H1 (cell line): Measurements from ENCODE around the gene ARHGAP1. TPM values are rescaled to one million over a fixed set of nuclear protein-coding genes. Genes with fewer than 3 reads are reported as not detected.

Source experiments
- CTCF ChIA-PET: fragments of 300-600 bp; sonication (Branson Sonifier 250); formaldehyde crosslinking; loops from one replicate; lab custom pipeline; 2021; ENCODE audit not compliant: partially characterized antibody; lab: Charles Lee
- POLR2A ChIA-PET: fragments of 300-600 bp; sonication (Branson Sonifier 250); formaldehyde crosslinking; loops from one replicate; lab custom pipeline; 2021; ENCODE audit warnings: inconsistent platforms; ENCODE audit not compliant: partially characterized antibody; lab: Charles Lee
- DNase-seq, 2 experiments: peaks; one replicate each; pipeline versions ENCODE4 v3.0.0 to v3.0.0-alpha.2; 2010 to 2022; ENCODE audit warnings: low spot score in 2 of 2, low read depth in 1 of 2, mixed read lengths in 1 of 2
- FAIRE-seq: peaks from 2 replicates; lab custom pipeline; 2011; peaks lifted over from hg19 to GRCh38; lab: Jason Lieb, UNC
- H2AFZ ChIP-seq: 2 replicates; pipeline ENCODE4 v1.8.1; 2012; ENCODE audit warnings: low read length, inconsistent platforms
- H2AK5ac ChIP-seq: 2 replicates; pipeline ENCODE4 v1.6.1; 2013; ENCODE audit warnings: low read depth, low read length
- H2BK120ac ChIP-seq: replicated peaks from 2 replicates; pipeline ENCODE3; 2013; ENCODE audit warnings: low read depth, low read length, inconsistent platforms
- H2BK12ac ChIP-seq: 2 replicates; pipeline ENCODE4 v1.6.1; 2013; ENCODE audit warnings: low read depth, low read length
- H2BK15ac ChIP-seq: 2 replicates; pipeline ENCODE4 v1.6.1; 2013; ENCODE audit warnings: low read length
- H2BK20ac ChIP-seq: 2 replicates; pipeline ENCODE4 v1.6.1; 2013; ENCODE audit warnings: low read length
- H2BK5ac ChIP-seq: 2 replicates; pipeline ENCODE4 v1.6.1; 2013; ENCODE audit warnings: low read depth, low read length
- H3K14ac ChIP-seq: 2 replicates; pipeline ENCODE4 v1.6.1; 2013; ENCODE audit warnings: inconsistent platforms; ENCODE audit not compliant: insufficient read length
- H3K18ac ChIP-seq: 2 replicates; pipeline ENCODE4 v1.6.1; 2013; ENCODE audit warnings: low read length; ENCODE audit errors: extremely low read depth
- H3K23ac ChIP-seq: 2 replicates; pipeline ENCODE4 v1.6.1; 2013; ENCODE audit warnings: inconsistent platforms; ENCODE audit not compliant: insufficient read length
- H3K23me2 ChIP-seq: 2 replicates; pipeline ENCODE4 v1.6.1; 2013; ENCODE audit warnings: low read depth, low read length
- H3K27ac ChIP-seq: 2 replicates; pipeline ENCODE4 v1.6.1; 2011; ENCODE audit warnings: low read depth, low read length, inconsistent platforms
- H3K27me3 ChIP-seq, 4 experiments: replicated peaks in 1 of 4; 1 replicate in 1 of 4; 2 replicates in 3 of 4; pipeline versions ENCODE4 v1.6.1 to v1.8.1; 2011 to 2013; ENCODE audit warnings: low read length in 3 of 4, mild to moderate bottlenecking in 3 of 4, inconsistent platforms in 2 of 4, mixed read lengths in 2 of 4, moderate library complexity in 1 of 4; ENCODE audit not compliant: control insufficient read depth in 3 of 4, insufficient read depth in 3 of 4; ENCODE audit errors: extremely low read depth in 1 of 4
- H3K36me3 ChIP-seq, 4 experiments: 2 replicates each; pipeline versions ENCODE4 v1.6.1 to v1.8.1; 2011 to 2013; ENCODE audit warnings: mild to moderate bottlenecking in 4 of 4, low read length in 3 of 4, moderate library complexity in 2 of 4, control low read depth in 1 of 4, inconsistent platforms in 1 of 4; ENCODE audit not compliant: insufficient read depth in 4 of 4, control insufficient read depth in 2 of 4
- H3K4ac ChIP-seq: replicated peaks from 2 replicates; pipeline ENCODE3; 2013; ENCODE audit warnings: low read length, low read depth, mixed read lengths, inconsistent platforms; ENCODE audit not compliant: insufficient read length
- H3K4me1 ChIP-seq, 4 experiments: replicated peaks in 1 of 4; 1 replicate in 1 of 4; 2 replicates in 3 of 4; pipeline versions ENCODE4 v1.6.1 to v1.8.1; 2011 to 2013; ENCODE audit warnings: low read length in 3 of 4, inconsistent platforms in 2 of 4, mixed read lengths in 1 of 4; ENCODE audit not compliant: insufficient read depth in 4 of 4, control insufficient read depth in 3 of 4
- H3K4me2 ChIP-seq, 2 experiments: 2 replicates each; pipeline versions ENCODE4 v1.6.1 to v1.8.1; 2011 to 2013; ENCODE audit warnings: low read depth in 2 of 2, low read length in 2 of 2, control low read depth in 1 of 2, inconsistent platforms in 1 of 2, mild to moderate bottlenecking in 1 of 2; ENCODE audit not compliant: insufficient read depth in 1 of 2
- H3K4me3 ChIP-seq, 4 experiments: fragments of 200-600, 300-600 bp in 1 of 4; sonication (generic), shearing (Covaris generic), sonication (Bioruptor Twin) in 1 of 4; 2 replicates each; pipeline versions ENCODE4 v1.5.1 to v1.8.1; 2011 to 2016; ENCODE audit warnings: low read length in 4 of 4, low read depth in 3 of 4, control low read depth in 2 of 4, inconsistent platforms in 2 of 4, mild to moderate bottlenecking in 2 of 4, mixed read lengths in 1 of 4, moderate library complexity in 1 of 4; ENCODE audit not compliant: insufficient read depth in 2 of 4; ENCODE audit errors: extremely low read depth in 1 of 4
- H3K56ac ChIP-seq: replicated peaks from 2 replicates; pipeline ENCODE3; 2013; ENCODE audit warnings: low read depth, mild to moderate bottlenecking, mixed read lengths, low read length, inconsistent platforms; ENCODE audit not compliant: insufficient read length
- H3K79me1 ChIP-seq: 2 replicates; pipeline ENCODE4 v1.6.1; 2013; ENCODE audit warnings: low read depth, low read length, control low read depth
- H3K79me2 ChIP-seq, 2 experiments: 2 replicates each; pipeline versions ENCODE4 v1.6.1 to v1.8.1; 2012 to 2013; ENCODE audit warnings: low read length in 2 of 2, mild to moderate bottlenecking in 2 of 2, inconsistent platforms in 1 of 2; ENCODE audit not compliant: insufficient read depth in 2 of 2, control insufficient read depth in 1 of 2
- H3K9ac ChIP-seq, 4 experiments: replicated peaks in 1 of 4; 1 replicate in 1 of 4; 2 replicates in 3 of 4; pipeline versions ENCODE4 v1.6.1 to v1.8.1; 2011 to 2013; ENCODE audit warnings: low read depth in 3 of 4, low read length in 3 of 4, control low read depth in 2 of 4, mild to moderate bottlenecking in 2 of 4, moderate library complexity in 2 of 4, inconsistent platforms in 1 of 4; ENCODE audit errors: extremely low read depth in 1 of 4
- H3K9me3 ChIP-seq, 2 experiments: 2 replicates each; pipeline versions ENCODE4 v1.6.1 to v1.8.1; 2012 to 2013; ENCODE audit warnings: mild to moderate bottlenecking in 2 of 2, moderate library complexity in 2 of 2, control low read depth in 1 of 2, inconsistent platforms in 1 of 2, low read depth in 1 of 2, low read length in 1 of 2, mixed read lengths in 1 of 2; ENCODE audit not compliant: insufficient read depth in 2 of 2
- H4K20me1 ChIP-seq, 2 experiments: replicated peaks in 1 of 2; 2 replicates each; pipeline versions ENCODE3 to v1.8.1; 2011 to 2013; ENCODE audit warnings: inconsistent platforms in 2 of 2, low read length in 2 of 2, mild to moderate bottlenecking in 1 of 2; ENCODE audit not compliant: insufficient read depth in 2 of 2, control insufficient read depth in 1 of 2
- H4K5ac ChIP-seq: 2 replicates; pipeline ENCODE4 v1.6.1; 2013; ENCODE audit warnings: low read length, low read depth, mixed read lengths, inconsistent platforms; ENCODE audit not compliant: insufficient read length
- H4K8ac ChIP-seq: 2 replicates; pipeline ENCODE4 v1.8.0; 2013; ENCODE audit warnings: mild to moderate bottlenecking, moderate library complexity, low read length, inconsistent platforms; ENCODE audit not compliant: insufficient read depth; ENCODE audit errors: extremely low read depth
- H4K91ac ChIP-seq: replicated peaks from 2 replicates; pipeline ENCODE3; 2013; ENCODE audit warnings: low read length, mixed read lengths, inconsistent platforms; ENCODE audit not compliant: insufficient read length
- CEBPB ChIP-seq: IDR thresholded peaks from 2 replicates; pipeline ENCODE4 v1.6.1; 2012; ENCODE audit warnings: low read depth, low read length
- CTCF ChIP-seq, 3 experiments: IDR thresholded peaks; 1 replicate in 2 of 3; 2 replicates in 1 of 3; pipeline versions ENCODE4 v1.5.1 to v1.6.1; 2011; ENCODE audit warnings: low read length in 3 of 3, mild to moderate bottlenecking in 3 of 3, inconsistent platforms in 2 of 3, low read depth in 1 of 3, moderate library complexity in 1 of 3; ENCODE audit not compliant: insufficient read depth in 1 of 3; ENCODE audit errors: control extremely low read depth in 1 of 3
- FOSL1 ChIP-seq: IDR thresholded peaks from 2 replicates; pipeline ENCODE4 v1.6.1; 2011; ENCODE audit warnings: mild to moderate bottlenecking, low read depth, low read length, moderate library complexity; ENCODE audit not compliant: insufficient read depth
- KDM5A ChIP-seq: fragments of 200-600 bp; IDR thresholded peaks from 2 replicates; pipeline ENCODE4 v1.7.1; 2012; ENCODE audit warnings: mild to moderate bottlenecking, low read length, inconsistent platforms, mixed read lengths
- NANOG ChIP-seq: IDR thresholded peaks from 2 replicates; pipeline ENCODE4 v1.6.1; 2011; ENCODE audit warnings: low read length, low read depth, mild to moderate bottlenecking, inconsistent platforms; ENCODE audit not compliant: insufficient read depth, poor library complexity, severe bottlenecking
- RXRA ChIP-seq: IDR thresholded peaks from 2 replicates; pipeline ENCODE4 v1.6.1; 2011; ENCODE audit warnings: low read depth, mild to moderate bottlenecking, low read length, moderate library complexity; ENCODE audit not compliant: insufficient read depth
- SIN3A ChIP-seq, 2 experiments: IDR thresholded peaks in 1 of 2; conservative IDR thresholded peaks in 1 of 2; 2 replicates each; pipeline ENCODE4 v1.6.1; 2011 to 2012; ENCODE audit warnings: low read length in 2 of 2, improper control_type of control experiment in 1 of 2, low read depth in 1 of 2, mild to moderate bottlenecking in 1 of 2
- SIRT6 ChIP-seq: IDR thresholded peaks from one replicate; pipeline ENCODE4 v1.7.1; 2012; ENCODE audit warnings: low read length, inconsistent platforms
- TCF12 ChIP-seq: IDR thresholded peaks from 2 replicates; pipeline ENCODE4 v1.6.1; 2011; ENCODE audit warnings: low read depth, mild to moderate bottlenecking, low read length
- WGBS, 2 experiments: shearing (Covaris generic) in 1 of 2; methylation state at CpG; one replicate each; pipeline versions ENCODE4 v1.1.6 to v1.1.7; 2013 to 2015; ENCODE audit warnings: low lambda C conversion rate in 2 of 2, mixed read lengths in 2 of 2, inconsistent platforms in 1 of 2, low coverage in 1 of 2, missing lambda C conversion rate in 1 of 2; ENCODE audit not compliant: insufficient replicate concordance in 2 of 2, insufficient coverage in 1 of 2, insufficient read length in 1 of 2; ENCODE audit errors: extremely low coverage in 1 of 2, missing lambda C conversion rate in 1 of 2; 5-methylcytosine and 5-hydroxymethylcytosine counted together
- polyA plus RNA-seq, 7 experiments: library from polyadenylated mRNA; depleted of rRNA in 3 of 7; stranded (reverse) in 5 of 7; unstranded in 2 of 7; fragments of >200 nt in 5 of 7; fragments of 200-250 nt in 2 of 7; gene quantifications; 1 replicate in 5 of 7; 2 replicates in 1 of 7; 4 replicates in 1 of 7; pipeline versions ENCODE4 v1.2.1 to v1.2.3, GENCODE V29; 2011 to 2013; ENCODE audit warnings: missing spikeins in 2 of 7, mixed read lengths in 2 of 7
- total RNA-seq: library from RNA; stranded (reverse); fragmentation: NEBNext Ultra II Directional; extraction: Animal tissue kit (Norgen Biotek cat#: 25700); gene quantifications from 2 replicates; pipeline ENCODE4 v1.2.1, GENCODE V29; 2021

ARHGAP1 gene
- total and polyA plus RNA-seq, 2 of the 8 experiments (the other 6 are each of a cell fraction or from before 2014, with no cell fraction given), result 28.6 to 58.8 TPM

GRCh38 chr11:46630237-46630636 is 70.2 kb downstream of the ARHGAP1 start:
- ChIA-PET POLR2A (interaction anchor here (1.1 to 1.5 kb wide), 2 partner anchors 14 to 30 kb away, joined by 3 read pairs; no protein-coding TSS in a partner anchor), CTCF (interaction anchor here (1.5 kb wide), 1 partner anchor 13 kb away, joined by 3 read pairs; the partner anchor contains the start of genes ATG13 and HARBI1)
- Histone ChIP-seq H2AFZ (no peak overlapping the region), H4K5ac (no peak overlapping the region), H2BK15ac (no peak overlapping the region), H3K18ac (no peak overlapping the region), H2BK12ac (no peak overlapping the region), H3K4me1 (no peaks in the 10 kb centered on the region), H3K4ac (no peak overlapping the region), H3K27ac (no peak overlapping the region), H4K20me1 (peaks cover 0 to 3% of the 10 kb centered on the region in 2 experiments), H3K9ac (no peak overlapping the region), H3K23me2 (no peaks in the 10 kb centered on the region), H3K56ac (no peak overlapping the region), H2AK5ac (no peak overlapping the region), H3K9me3 (no peaks in the 10 kb centered on the region), H3K36me3 (peaks cover 0 to 14% (median 5%) of the 10 kb centered on the region in 4 experiments; a peak in 2 of 8 replicates), H3K4me3 (no peak overlapping the region), H3K27me3 (no peaks in the 10 kb centered on the region), H2BK20ac (no peak overlapping the region), H4K91ac (no peak overlapping the region), H4K8ac (no peak overlapping the region), H3K14ac (no peak overlapping the region), H3K79me2 (peaks cover 0 to 10% of the 10 kb centered on the region in 2 experiments; a peak in 2 of 4 replicates), H2BK120ac (no peak overlapping the region), H3K79me1 (peaks cover 2% of the 10 kb centered on the region; the same call in 1 of the 2 replicates), H2BK5ac (no peak overlapping the region), H3K23ac (no peak overlapping the region), H3K4me2 (no peak overlapping the region)
- no peak for TF ChIP-seq SIN3A (conservative IDR thresholded peaks at IDR 0.05 in 1 of 2, IDR thresholded peaks at IDR 0.05 in 1 of 2; ENCODE audit: low read depth in 1 of 2, low read length in 2 of 2)
- TF ChIP-seq FOSL1, result no peak
- no peak for TF ChIP-seq SIRT6
- TF ChIP-seq CEBPB, result no peak
- no peak for TF ChIP-seq RXRA
- TF ChIP-seq TCF12, result no peak
- no peak for TF ChIP-seq NANOG
- TF ChIP-seq KDM5A, result no peak
- no peak for TF ChIP-seq CTCF (IDR thresholded peaks at IDR 0.05; ENCODE audit: control extremely low read depth in 1 of 3, insufficient read depth in 1 of 3, low read depth in 1 of 3, low read length in 3 of 3)
- DNase-seq (no peak), FAIRE-seq (no peak)
- WGBS, 2 experiments, result 95% methylated on average over 1 of the region's 1 CpG; no CpG with 5 or more reads in 1 of the 2 experiments
